HepG2 (cell line): ENCODE results near the gene TUBG2. TPM values are rescaled to one million over a fixed set of nuclear protein-coding genes. Genes with fewer than 3 reads are reported as not detected.
A peak's percentile ranks its signal among the peaks of the same experiment; 100 is the strongest.

Source experiments
- CEBPZ ChIP-seq: IDR thresholded peaks from 2 replicates; pipeline ENCODE4 v1.6.1; 2012; ENCODE audit warnings: low read length, improper control_type of control experiment
- EHMT2 ChIP-seq: fragments of 200-600 bp; sonication (generic); IDR thresholded peaks from 2 replicates; pipeline ENCODE4 v1.7.0; 2017; ENCODE audit warnings: antibody characterized with exemption, low read depth, low read length, borderline replicate concordance
- EP300 ChIP-seq, 3 experiments: sonication (generic) in 1 of 3; formaldehyde crosslinking in 1 of 3; IDR thresholded peaks; 2 replicates each; pipeline versions ENCODE4 v1.5.1 to v1.6.1; 2011 to 2020; ENCODE audit warnings: low read depth in 2 of 3, low read length in 2 of 3, borderline replicate concordance in 1 of 3, improper control_type of control experiment in 1 of 3, mild to moderate bottlenecking in 1 of 3, missing genetic modification reagents in 1 of 3, moderate library complexity in 1 of 3
- GTF3A ChIP-seq: sonication (generic); formaldehyde crosslinking; conservative IDR thresholded peaks from 2 replicates; pipeline ENCODE4 v1.4.0; 2020; ENCODE audit warnings: mild to moderate bottlenecking, missing genetic modification reagents
- HNF1B ChIP-seq: sonication (generic); formaldehyde crosslinking; IDR thresholded peaks from 2 replicates; pipeline ENCODE4 v1.5.1; 2020; ENCODE audit warnings: mild to moderate bottlenecking, moderate library complexity, missing genetic modification reagents
- HNRNPK ChIP-seq: fragments of 200-400 bp; formaldehyde crosslinking; IDR thresholded peaks from 2 replicates; pipeline ENCODE4 v1.6.1; 2018; ENCODE audit warnings: low read length, low read depth, moderate library complexity, mild to moderate bottlenecking; ENCODE audit not compliant: poor library complexity, severe bottlenecking
- KLF11 ChIP-seq: IDR thresholded peaks from 2 replicates; pipeline ENCODE4 v1.6.1; 2016; ENCODE audit warnings: missing compliant biosample characterization
- KLF9 ChIP-seq: IDR thresholded peaks from 2 replicates; pipeline ENCODE4 v1.6.1; 2016; ENCODE audit warnings: low read depth
- MIXL1 ChIP-seq: IDR thresholded peaks from 2 replicates; pipeline ENCODE4 v1.6.1; 2016
- MZF1 ChIP-seq: sonication (generic); formaldehyde crosslinking; IDR thresholded peaks from 2 replicates; pipeline ENCODE4 v1.8.1; 2023; ENCODE audit warnings: mild to moderate bottlenecking, missing genetic modification reagents, borderline replicate concordance
- ZBTB33 ChIP-seq: sonication (generic); formaldehyde crosslinking; IDR thresholded peaks from 2 replicates; pipeline ENCODE4 v1.4.0; 2020; ENCODE audit warnings: missing genetic modification reagents
- ZNF17 ChIP-seq: sonication (generic); formaldehyde crosslinking; IDR thresholded peaks from 2 replicates; pipeline ENCODE4 v1.5.0; 2020; ENCODE audit warnings: mild to moderate bottlenecking, missing genetic modification reagents
- ZNF3 ChIP-seq: IDR thresholded peaks from 2 replicates; pipeline ENCODE4 v1.7.0; 2017; ENCODE audit warnings: inconsistent platforms
- ZNF44 ChIP-seq: sonication (generic); formaldehyde crosslinking; IDR thresholded peaks from 2 replicates; pipeline ENCODE4 v1.5.1; 2020; ENCODE audit warnings: mild to moderate bottlenecking, missing genetic modification reagents
- ZNF503 ChIP-seq: sonication (generic); formaldehyde crosslinking; IDR thresholded peaks from 2 replicates; pipeline ENCODE4 v1.4.0; 2020; ENCODE audit warnings: missing genetic modification reagents
- ZNF691 ChIP-seq: sonication (generic); formaldehyde crosslinking; IDR thresholded peaks from 2 replicates; pipeline ENCODE4 v1.4.0; 2020; ENCODE audit warnings: missing genetic modification reagents, low read depth, mild to moderate bottlenecking, borderline replicate concordance
- ZNF784 ChIP-seq: sonication (generic); formaldehyde crosslinking; IDR thresholded peaks from 2 replicates; pipeline ENCODE4 v1.5.1; 2020; ENCODE audit warnings: missing genetic modification reagents, mild to moderate bottlenecking, borderline replicate concordance
- polyA plus RNA-seq, 8 experiments: library from polyadenylated mRNA; depleted of rRNA in 3 of 8; stranded (reverse) in 7 of 8; unstranded in 1 of 8; fragments of >200 nt; fragmentation: Illumina TruSeq in 4 of 8; extraction: Trizol in 4 of 8; gene quantifications; 2 replicates each; pipeline versions ENCODE4 v1.2.1 to v1.2.3, GENCODE V29; 2011 to 2016; ENCODE audit warnings: low read depth in 4 of 8, missing spikeins in 1 of 8, mixed read lengths in 1 of 8; ENCODE audit not compliant: insufficient read depth in 1 of 8
- total RNA-seq, 5 experiments: library from RNA; depleted of rRNA; stranded (reverse); fragments of >200 nt; fragmentation: Illumina TruSeq; extraction: Trizol; gene quantifications; 2 replicates each; pipeline ENCODE4 v1.2.3, GENCODE V29; 2016; ENCODE audit warnings: low read depth in 1 of 5

The TUBG2 gene
- total and polyA plus RNA-seq, 2 of the 13 experiments (the other 11 are each of a cell fraction or from before 2014, with no cell fraction given) = 16.0 to 42.3 TPM

GRCh38 chr17:42676424-42677011 is 17.4 kb downstream of the TUBG2 start, which contains the start of gene PLEKHH3 (continued):
- no peak for TF ChIP-seq ZBTB33 (CRISPR knock-in tag)
- TF ChIP-seq ZNF44 (CRISPR knock-in tag) = no peak
- TF ChIP-seq KLF11 = no peak
- TF ChIP-seq ZNF17 = no peak
- TF ChIP-seq ZNF784 (CRISPR knock-in tag) = peak; percentile 76; the same call in 1 of the 2 replicates
- peak; percentile 19; the same call in 1 of the 2 replicates for TF ChIP-seq ZNF503
- TF ChIP-seq KLF9 (CRISPR knock-in tag) = no peak
- TF ChIP-seq MIXL1 (CRISPR knock-in tag) = no peak
- TF ChIP-seq HNRNPK = peak; percentile 47
- TF ChIP-seq ZNF3 = no peak
- TF ChIP-seq ZNF691 = no peak; the same call in 1 of the 2 replicates
- TF ChIP-seq HNF1B (CRISPR knock-in tag) = 0 out of 2 replicates have a peak, but pooled peaks have one; percentile 63
- no peak for TF ChIP-seq GTF3A
- TF ChIP-seq CEBPZ = no peak
- no peak for TF ChIP-seq EHMT2
- TF ChIP-seq MZF1 (CRISPR knock-in tag) = 0 out of 2 replicates have a peak, but pooled peaks have one; percentile 21
- no peak for TF ChIP-seq EP300 (IDR thresholded peaks at IDR 0.05; ENCODE audit: low read depth in 2 of 2, low read length in 2 of 2)
- no peak; the same call in 1 of the 2 replicates for TF ChIP-seq EP300 (CRISPR knock-in tag; IDR thresholded peaks at IDR 0.05; ENCODE audit: borderline replicate concordance)
